Measurements from ENCODE around the gene PRR9. TPM values are rescaled to one million over a fixed set of nuclear protein-coding genes. Genes with fewer than 3 reads are reported as not detected.

The PRR9 gene
- total RNA-seq, 1 donor from 2014 or later, result not detected

DNA sequence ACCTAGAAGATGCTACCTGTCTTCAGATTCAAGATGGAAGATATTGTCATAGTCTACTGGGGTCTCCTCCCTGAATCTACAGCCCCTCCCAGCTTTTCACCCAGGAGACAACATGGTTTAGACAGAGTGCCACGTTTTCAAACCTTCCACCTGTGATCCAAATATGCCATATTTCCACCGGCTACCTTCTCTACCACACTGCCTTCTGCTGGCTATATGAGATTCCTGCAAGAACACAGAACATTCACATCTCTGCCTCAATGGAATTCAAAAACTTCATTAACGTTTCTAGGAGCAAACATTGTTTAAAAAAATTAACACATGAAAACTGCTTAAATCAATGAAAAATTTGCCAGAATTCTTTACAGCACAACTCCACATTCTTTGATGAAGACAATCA is 27.0 kb upstream of the PRR9 start:
- Mint-ChIP-seq H3K9me3 (ENCODE audit: unreplicated experiment) (no peaks in the 10 kb centered on the region), H3K27ac (ENCODE audit: unreplicated experiment) (no peak overlapping the region), H3K27me3 (ENCODE audit: unreplicated experiment) (peaks cover 5% of the 10 kb centered on the region), H3K4me3 (ENCODE audit: unreplicated experiment) (no peak overlapping the region), H3K36me3 (ENCODE audit: unreplicated experiment) (no peaks in the 10 kb centered on the region), H3K4me1 (ENCODE audit: low read depth, unreplicated experiment) (no peaks in the 10 kb centered on the region)
- TF ChIP-seq, protein P1, sequence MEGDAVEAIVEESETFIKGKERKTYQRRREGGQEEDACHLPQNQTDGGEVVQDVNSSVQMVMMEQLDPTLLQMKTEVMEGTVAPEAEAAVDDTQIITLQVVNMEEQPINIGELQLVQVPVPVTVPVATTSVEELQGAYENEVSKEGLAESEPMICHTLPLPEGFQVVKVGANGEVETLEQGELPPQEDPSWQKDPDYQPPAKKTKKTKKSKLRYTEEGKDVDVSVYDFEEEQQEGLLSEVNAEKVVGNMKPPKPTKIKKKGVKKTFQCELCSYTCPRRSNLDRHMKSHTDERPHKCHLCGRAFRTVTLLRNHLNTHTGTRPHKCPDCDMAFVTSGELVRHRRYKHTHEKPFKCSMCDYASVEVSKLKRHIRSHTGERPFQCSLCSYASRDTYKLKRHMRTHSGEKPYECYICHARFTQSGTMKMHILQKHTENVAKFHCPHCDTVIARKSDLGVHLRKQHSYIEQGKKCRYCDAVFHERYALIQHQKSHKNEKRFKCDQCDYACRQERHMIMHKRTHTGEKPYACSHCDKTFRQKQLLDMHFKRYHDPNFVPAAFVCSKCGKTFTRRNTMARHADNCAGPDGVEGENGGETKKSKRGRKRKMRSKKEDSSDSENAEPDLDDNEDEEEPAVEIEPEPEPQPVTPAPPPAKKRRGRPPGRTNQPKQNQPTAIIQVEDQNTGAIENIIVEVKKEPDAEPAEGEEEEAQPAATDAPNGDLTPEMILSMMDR (IDR thresholded peaks at IDR 0.05; ENCODE audit: partially characterized antibody, unreplicated experiment), result no peak
- DNase-seq, result no peak

DNA sequence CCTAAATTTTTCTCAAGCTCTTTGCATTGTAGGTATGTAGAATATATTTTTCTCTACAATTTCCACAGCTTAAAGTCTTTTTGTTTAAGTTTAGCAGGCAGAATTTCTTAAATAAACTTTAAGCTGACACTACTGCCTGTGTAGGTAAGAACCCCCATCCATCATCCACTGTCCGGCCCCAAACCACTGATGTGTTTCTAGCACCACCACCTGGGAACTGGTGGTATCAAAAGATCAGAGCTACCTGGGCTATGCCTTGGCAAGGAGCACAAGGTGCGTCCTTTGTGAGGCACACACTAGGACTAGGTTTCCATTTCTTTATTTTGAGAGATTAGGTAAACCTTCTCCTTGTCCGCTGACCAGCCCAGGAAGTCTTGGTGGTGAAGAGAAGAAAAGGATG is 24.7 kb upstream of the PRR9 start:
- Mint-ChIP-seq H3K9me3 (ENCODE audit: unreplicated experiment) (peaks cover 2% of the 10 kb centered on the region), H3K36me3 (ENCODE audit: unreplicated experiment) (no peaks in the 10 kb centered on the region)
- peak; percentile 26 for DNase-seq

DNA sequence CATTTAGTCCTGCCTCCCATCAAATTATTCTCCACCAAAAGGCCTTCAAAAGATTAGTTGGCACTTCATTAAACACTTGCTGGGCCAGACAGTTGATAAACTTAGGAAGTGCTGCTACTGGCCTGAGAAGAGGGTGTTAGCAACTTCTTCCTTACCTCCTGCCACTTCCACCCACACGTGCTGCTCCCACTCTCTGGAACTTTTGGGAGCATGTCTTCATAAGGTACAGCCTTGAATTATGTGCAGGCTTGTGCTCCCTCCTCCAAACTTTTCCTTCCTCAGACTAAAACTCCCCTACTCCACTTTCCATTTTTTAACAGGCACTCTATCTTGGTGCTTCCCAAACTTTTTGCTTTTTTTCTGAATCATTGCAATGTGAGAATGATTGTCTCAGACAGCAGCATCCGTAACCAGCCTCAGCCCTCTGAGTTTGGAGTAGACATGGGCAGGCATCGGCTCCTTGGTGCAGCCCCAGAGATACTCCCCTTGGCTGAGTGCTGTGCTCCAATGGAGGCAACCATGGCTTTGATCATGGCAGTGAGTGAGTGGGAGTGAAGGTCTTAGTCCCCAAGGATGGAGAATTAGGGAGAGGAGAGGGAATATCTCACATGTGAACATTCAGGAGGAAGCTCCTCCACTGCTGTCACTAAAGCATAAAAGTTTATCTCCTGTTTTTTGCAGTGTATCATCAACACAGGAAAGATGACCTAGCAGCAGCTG is 22.9 kb upstream of the PRR9 start:
- Mint-ChIP-seq H3K27me3 (ENCODE audit: unreplicated experiment) (peaks cover 5% of the 10 kb centered on the region), H3K9me3 (ENCODE audit: unreplicated experiment) (peaks cover 2% of the 10 kb centered on the region), H3K4me3 (ENCODE audit: unreplicated experiment) (no peak overlapping the region), H3K36me3 (ENCODE audit: unreplicated experiment) (no peaks in the 10 kb centered on the region), H3K4me1 (ENCODE audit: low read depth, unreplicated experiment) (no peaks in the 10 kb centered on the region), H3K27ac (ENCODE audit: unreplicated experiment) (no peak overlapping the region)
- DNase-seq, result no peak
- TF ChIP-seq, protein P1 (IDR thresholded peaks at IDR 0.05; ENCODE audit: partially characterized antibody, unreplicated experiment), result no peak

More for the DNA sequence above, 24.7 kb upstream of the PRR9 start:
- Mint-ChIP-seq H3K4me3 (ENCODE audit: unreplicated experiment) (no peak overlapping the region), H3K27me3 (ENCODE audit: unreplicated experiment) (peaks cover 3% of the 10 kb centered on the region), H3K4me1 (ENCODE audit: low read depth, unreplicated experiment) (no peaks in the 10 kb centered on the region), H3K27ac (ENCODE audit: unreplicated experiment) (no peak overlapping the region)
- TF ChIP-seq, protein P1 (IDR thresholded peaks at IDR 0.05; ENCODE audit: partially characterized antibody, unreplicated experiment), result no peak

DNA sequence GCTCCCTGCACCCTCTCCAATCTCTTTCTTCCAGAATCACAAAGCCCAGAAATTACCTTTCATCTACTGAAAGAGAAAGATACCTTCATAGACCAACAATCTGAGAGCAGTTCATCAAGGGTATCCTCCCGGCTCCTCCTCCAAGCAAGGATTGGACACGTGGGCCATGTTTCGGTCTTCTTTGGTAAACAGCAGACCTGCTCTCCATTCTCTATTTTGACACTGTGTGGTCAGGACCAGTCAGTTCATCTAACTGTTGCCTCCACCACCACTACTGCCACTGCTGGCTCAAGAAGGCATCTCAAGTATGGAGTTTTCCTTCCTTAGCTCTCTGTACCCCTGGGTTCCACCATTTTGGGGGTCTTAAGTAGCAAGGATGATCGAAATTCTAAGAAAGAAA is 22.2 kb upstream of the PRR9 start:
- H3K27ac Mint-ChIP-seq (ENCODE audit: unreplicated experiment), result no peak overlapping the region
- TF ChIP-seq, protein P1 (IDR thresholded peaks at IDR 0.05; ENCODE audit: partially characterized antibody, unreplicated experiment), result no peak
- H3K27me3 Mint-ChIP-seq (ENCODE audit: unreplicated experiment), result peaks cover 5% of the 10 kb centered on the region
- no peaks in the 10 kb centered on the region for H3K4me1 Mint-ChIP-seq (ENCODE audit: low read depth, unreplicated experiment)
- DNase-seq, result no peak
- no peak overlapping the region for H3K4me3 Mint-ChIP-seq (ENCODE audit: unreplicated experiment)
- H3K36me3 Mint-ChIP-seq (ENCODE audit: unreplicated experiment), result no peaks in the 10 kb centered on the region
- H3K9me3 Mint-ChIP-seq (ENCODE audit: unreplicated experiment), result peaks cover 2% of the 10 kb centered on the region

DNA sequence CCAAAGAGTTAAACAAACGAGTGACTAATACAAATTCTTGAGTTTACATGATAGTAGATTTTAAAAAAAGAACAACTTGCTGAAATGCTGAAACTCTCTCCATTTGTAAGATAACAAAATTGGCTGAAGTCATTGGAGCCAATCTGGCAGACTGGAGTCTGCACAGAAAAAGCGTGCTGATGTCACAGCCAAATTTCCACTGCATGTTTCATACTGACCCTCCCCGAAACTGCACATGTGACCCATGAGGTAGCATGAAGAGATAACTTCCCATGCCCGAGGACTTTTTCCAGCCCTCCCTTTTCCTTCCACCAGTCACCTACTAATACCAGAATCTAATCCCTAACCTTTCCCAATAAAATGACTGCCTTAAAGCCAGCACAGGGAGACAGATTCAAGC is 15.4 kb upstream of the PRR9 start:
- Mint-ChIP-seq H3K9me3 (ENCODE audit: unreplicated experiment) (no peaks in the 10 kb centered on the region), H3K36me3 (ENCODE audit: unreplicated experiment) (no peaks in the 10 kb centered on the region), H3K27ac (ENCODE audit: unreplicated experiment) (no peak overlapping the region)

More for the DNA sequence above, 15.4 kb upstream of the PRR9 start:
- no peak overlapping the region for H3K4me3 Mint-ChIP-seq (ENCODE audit: unreplicated experiment)
- no peaks in the 10 kb centered on the region for H3K4me1 Mint-ChIP-seq (ENCODE audit: low read depth, unreplicated experiment)
- TF ChIP-seq, protein P1 (IDR thresholded peaks at IDR 0.05; ENCODE audit: partially characterized antibody, unreplicated experiment), result no peak
- peaks cover 7% of the 10 kb centered on the region for H3K27me3 Mint-ChIP-seq (ENCODE audit: unreplicated experiment)
- DNase-seq, result no peak
